Prostate gland (tissue), 2 donors: ENCODE results near the gene SORBS2.

Experiments
- POLR2A ChIP-seq: fragments of 450-650 bp; IDR thresholded peaks from one replicate; pipeline ENCODE4 v1.6.1; 2016; ENCODE audit warnings: antibody characterized with exemption, mild to moderate bottlenecking
- POLR2AphosphoS5 ChIP-seq: sonication (generic); formaldehyde crosslinking; IDR thresholded peaks from one replicate; pipeline ENCODE4 v1.6.1; 2017; ENCODE audit warnings: antibody characterized with exemption
- TF ChIP-seq, protein P1 (sequence below), 4 experiments: fragments of 200-600 bp in 2 of 4; fragments of 450-650 bp in 2 of 4; sonication (generic) in 2 of 4; IDR thresholded peaks; 1 replicate in 3 of 4; 2 replicates in 1 of 4; pipeline ENCODE4 v1.5.1; 2016 to 2019; ENCODE audit warnings: antibody characterized with exemption in 4 of 4, mild to moderate bottlenecking in 2 of 4, moderate library complexity in 2 of 4

- TF ChIP-seq, protein P1, sequence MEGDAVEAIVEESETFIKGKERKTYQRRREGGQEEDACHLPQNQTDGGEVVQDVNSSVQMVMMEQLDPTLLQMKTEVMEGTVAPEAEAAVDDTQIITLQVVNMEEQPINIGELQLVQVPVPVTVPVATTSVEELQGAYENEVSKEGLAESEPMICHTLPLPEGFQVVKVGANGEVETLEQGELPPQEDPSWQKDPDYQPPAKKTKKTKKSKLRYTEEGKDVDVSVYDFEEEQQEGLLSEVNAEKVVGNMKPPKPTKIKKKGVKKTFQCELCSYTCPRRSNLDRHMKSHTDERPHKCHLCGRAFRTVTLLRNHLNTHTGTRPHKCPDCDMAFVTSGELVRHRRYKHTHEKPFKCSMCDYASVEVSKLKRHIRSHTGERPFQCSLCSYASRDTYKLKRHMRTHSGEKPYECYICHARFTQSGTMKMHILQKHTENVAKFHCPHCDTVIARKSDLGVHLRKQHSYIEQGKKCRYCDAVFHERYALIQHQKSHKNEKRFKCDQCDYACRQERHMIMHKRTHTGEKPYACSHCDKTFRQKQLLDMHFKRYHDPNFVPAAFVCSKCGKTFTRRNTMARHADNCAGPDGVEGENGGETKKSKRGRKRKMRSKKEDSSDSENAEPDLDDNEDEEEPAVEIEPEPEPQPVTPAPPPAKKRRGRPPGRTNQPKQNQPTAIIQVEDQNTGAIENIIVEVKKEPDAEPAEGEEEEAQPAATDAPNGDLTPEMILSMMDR (IDR thresholded peaks at IDR 0.05): no peak
- TF ChIP-seq POLR2A (no peak), POLR2AphosphoS5 (no peak)
These were observed 18.4 kb upstream of the SORBS2 start for GRCh38 chr4:185830263-185830994.
